ENCODE measurements around the gene LST1. TPM values are rescaled to one million over a fixed set of nuclear protein-coding genes. Genes with fewer than 3 reads are reported as not detected.
"Not testable (repeated sequence)": the region's sequence is repeated elsewhere in the genome, so short reads cannot be mapped to it uniquely, and the experiment has no call there.

Gene LST1
- total and polyA plus RNA-seq, 4 donors = 10.4 to 24.6 (median 13.4) TPM

DNA sequence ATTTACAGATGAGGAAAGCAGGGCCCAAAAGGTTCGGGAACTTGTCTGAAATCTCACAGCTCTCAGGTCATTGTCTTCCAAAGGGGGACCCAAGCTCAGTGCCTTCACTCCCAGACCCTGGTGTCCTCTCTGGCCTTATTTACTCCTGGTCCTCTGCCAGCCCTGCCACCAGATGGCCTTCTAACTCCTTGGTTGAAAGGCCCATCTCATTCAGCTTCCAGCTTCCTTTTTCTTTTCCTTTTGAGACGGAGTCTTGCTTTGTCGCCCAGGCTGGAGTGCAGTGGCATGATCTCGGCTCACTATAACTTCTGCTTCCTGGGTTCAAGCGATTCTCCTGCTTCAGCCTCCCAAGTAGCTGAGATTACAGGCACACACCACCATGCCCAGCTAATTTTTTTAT, 34.7 kb upstream of the LST1 start:
- TF ChIP-seq RAD21 (IDR thresholded peaks at IDR 0.05) = peak; percentile 75 to 81
- TF ChIP-seq, protein P1, sequence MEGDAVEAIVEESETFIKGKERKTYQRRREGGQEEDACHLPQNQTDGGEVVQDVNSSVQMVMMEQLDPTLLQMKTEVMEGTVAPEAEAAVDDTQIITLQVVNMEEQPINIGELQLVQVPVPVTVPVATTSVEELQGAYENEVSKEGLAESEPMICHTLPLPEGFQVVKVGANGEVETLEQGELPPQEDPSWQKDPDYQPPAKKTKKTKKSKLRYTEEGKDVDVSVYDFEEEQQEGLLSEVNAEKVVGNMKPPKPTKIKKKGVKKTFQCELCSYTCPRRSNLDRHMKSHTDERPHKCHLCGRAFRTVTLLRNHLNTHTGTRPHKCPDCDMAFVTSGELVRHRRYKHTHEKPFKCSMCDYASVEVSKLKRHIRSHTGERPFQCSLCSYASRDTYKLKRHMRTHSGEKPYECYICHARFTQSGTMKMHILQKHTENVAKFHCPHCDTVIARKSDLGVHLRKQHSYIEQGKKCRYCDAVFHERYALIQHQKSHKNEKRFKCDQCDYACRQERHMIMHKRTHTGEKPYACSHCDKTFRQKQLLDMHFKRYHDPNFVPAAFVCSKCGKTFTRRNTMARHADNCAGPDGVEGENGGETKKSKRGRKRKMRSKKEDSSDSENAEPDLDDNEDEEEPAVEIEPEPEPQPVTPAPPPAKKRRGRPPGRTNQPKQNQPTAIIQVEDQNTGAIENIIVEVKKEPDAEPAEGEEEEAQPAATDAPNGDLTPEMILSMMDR (IDR thresholded peaks at IDR 0.05; ENCODE audit: low read depth, low read length, missing input control) = peak; percentile 40
- H3K9ac ChIP-seq (ENCODE audit: low read depth in 1 of 2, low read length in 2 of 2); H3K9me3 ChIP-seq (ENCODE audit: control insufficient read depth in 4 of 4, low read length in 3 of 4); H3K4me3 ChIP-seq (ENCODE audit: low read depth in 1 of 3, low read length in 3 of 3); H3K27ac ChIP-seq (ENCODE audit: low read depth in 1 of 2, low read length in 2 of 2); DNase-seq (ENCODE audit: low spot score); H3K27me3 ChIP-seq (ENCODE audit: control insufficient read depth in 4 of 4, insufficient read depth in 4 of 4, low read length in 3 of 4): not testable (repeated sequence)
- 59% methylated on average over 5 of the region's 5 CpGs for WGBS
- Histone ChIP-seq H3K36me3 (ENCODE audit: control insufficient read depth in 4 of 4, insufficient read depth in 3 of 4, low read depth in 1 of 4, low read length in 3 of 4) (peaks cover 0 to 17% (median 14%) of the 10 kb centered on the region in 4 donors), H3K4me1 (ENCODE audit: control insufficient read depth in 4 of 4, insufficient read depth in 4 of 4, low read length in 3 of 4) (peaks cover 5 to 17% (median 13%) of the 10 kb centered on the region in 4 donors)

DNA sequence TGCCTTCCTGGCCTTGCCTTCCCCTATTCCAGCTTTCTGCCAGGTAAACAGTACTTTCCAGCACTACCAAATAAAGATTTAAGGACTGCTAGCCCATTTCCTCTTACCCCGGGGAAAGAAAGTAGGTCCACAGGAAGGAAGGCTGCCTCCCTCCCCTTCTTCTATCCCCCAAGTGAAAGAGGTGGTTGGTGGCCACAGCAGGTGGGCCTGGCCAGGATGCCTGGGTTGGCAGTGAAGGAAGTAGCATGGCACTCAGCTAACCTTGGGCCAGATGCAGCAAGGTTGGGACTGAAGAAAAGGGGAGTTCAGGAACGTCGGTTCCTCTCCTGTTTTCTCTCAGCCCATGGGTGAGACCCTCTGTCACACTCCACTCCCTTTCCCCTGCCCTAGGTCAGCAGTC, 29.8 kb upstream of the LST1 start:
- H3K27me3 ChIP-seq (ENCODE audit: control insufficient read depth in 4 of 4, insufficient read depth in 4 of 4, low read length in 3 of 4) = no peaks in the 10 kb centered on the region
- H3K9ac ChIP-seq (ENCODE audit: low read depth in 1 of 2, low read length in 2 of 2) = no peak overlapping the region
- H3K9me3 ChIP-seq (ENCODE audit: control insufficient read depth in 4 of 4, low read length in 3 of 4) = no peaks in the 10 kb centered on the region
- H3K4me1 ChIP-seq (ENCODE audit: control insufficient read depth in 4 of 4, insufficient read depth in 4 of 4, low read length in 3 of 4) = peaks cover 0 to 22% (median 7%) of the 10 kb centered on the region in 4 donors
- H3K4me3 ChIP-seq (ENCODE audit: low read depth in 1 of 3, low read length in 3 of 3) = no peak overlapping the region
- peaks cover 6 to 14% (median 11%) of the 10 kb centered on the region in 4 donors for H3K36me3 ChIP-seq (ENCODE audit: control insufficient read depth in 4 of 4, insufficient read depth in 3 of 4, low read depth in 1 of 4, low read length in 3 of 4)
- no peak for DNase-seq (ENCODE audit: low spot score)
- TF ChIP-seq, protein P2, sequence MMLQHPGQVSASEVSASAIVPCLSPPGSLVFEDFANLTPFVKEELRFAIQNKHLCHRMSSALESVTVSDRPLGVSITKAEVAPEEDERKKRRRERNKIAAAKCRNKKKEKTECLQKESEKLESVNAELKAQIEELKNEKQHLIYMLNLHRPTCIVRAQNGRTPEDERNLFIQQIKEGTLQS (IDR thresholded peaks at IDR 0.05) = no peak
- TF ChIP-seq NR2F2 (IDR thresholded peaks at IDR 0.05) (no peak), HNF4G (IDR thresholded peaks at IDR 0.05) (no peak), RXRA (IDR thresholded peaks at IDR 0.05) (no peak), SP1 (IDR thresholded peaks at IDR 0.05) (no peak), FOXA1 (IDR thresholded peaks at IDR 0.05) (no peak), YY1 (IDR thresholded peaks at IDR 0.05) (no peak), HNF4A (conservative IDR thresholded peaks at IDR 0.05) (no peak), EGR1 (IDR thresholded peaks at IDR 0.05; ENCODE audit: low read depth in 2 of 2) (no peak), TAF1 (conservative IDR thresholded peaks at IDR 0.05) (no peak), FOXA2 (IDR thresholded peaks at IDR 0.05) (no peak), RAD21 (IDR thresholded peaks at IDR 0.05) (no peak)
- TF ChIP-seq, protein P1 (IDR thresholded peaks at IDR 0.05; ENCODE audit: low read depth, low read length, missing input control) = no peak
- 75% methylated on average over 3 of the region's 3 CpGs for WGBS
- no peak overlapping the region for H3K27ac ChIP-seq (ENCODE audit: low read depth in 1 of 2, low read length in 2 of 2)

DNA sequence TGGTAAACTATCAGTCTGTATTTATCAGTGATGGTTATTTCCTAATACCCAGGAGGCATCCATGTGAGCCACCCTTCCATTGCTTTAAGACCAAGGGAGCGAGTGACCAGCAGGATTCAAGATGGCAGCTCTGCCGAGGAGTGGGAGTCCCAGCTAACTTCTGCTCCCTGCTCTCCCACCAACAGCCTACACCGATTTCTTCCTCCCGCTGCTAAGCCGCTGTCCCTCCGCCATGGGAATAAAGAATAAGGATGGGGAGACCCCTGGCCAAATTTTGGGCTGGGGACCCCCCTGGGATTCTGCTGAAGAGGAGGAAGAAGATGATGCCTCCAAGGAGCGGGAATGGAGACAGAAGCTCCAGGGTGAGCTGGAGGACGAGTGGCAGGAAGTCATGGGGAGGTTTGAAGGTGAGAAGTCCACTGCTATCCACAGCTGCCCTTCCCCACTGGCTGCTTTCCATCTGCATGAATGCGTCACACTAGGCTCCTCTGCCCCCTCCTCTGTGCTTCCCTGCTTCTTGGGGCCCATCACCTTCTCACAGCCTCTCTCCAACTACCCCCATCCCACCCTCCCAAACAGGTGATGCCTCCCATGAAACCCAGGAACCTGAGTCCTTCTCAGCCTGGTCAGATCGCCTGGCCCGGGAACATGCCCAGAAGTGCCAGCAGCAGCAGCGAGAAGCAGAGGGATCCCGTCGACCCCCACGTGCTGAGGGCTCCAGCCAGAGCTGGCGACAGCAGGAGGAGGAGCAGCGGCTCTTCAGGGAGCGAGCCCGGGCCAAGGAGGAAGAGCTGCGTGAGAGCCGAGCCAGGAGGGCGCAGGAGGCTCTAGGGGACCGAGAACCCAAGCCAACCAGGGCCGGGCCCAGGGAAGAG, 28.4 kb upstream of the LST1 start:
- Histone ChIP-seq H3K27ac (ENCODE audit: low read depth in 1 of 2, low read length in 2 of 2) (peak overlapping the region; percentile 55 to 84), H3K36me3 (ENCODE audit: control insufficient read depth in 4 of 4, insufficient read depth in 3 of 4, low read depth in 1 of 4, low read length in 3 of 4) (peaks cover 6 to 14% (median 11%) of the 10 kb centered on the region in 4 donors), H3K4me3 (ENCODE audit: low read depth in 1 of 3, low read length in 3 of 3) (no peak overlapping the region), H3K9ac (ENCODE audit: low read depth in 1 of 2, low read length in 2 of 2) (no peak overlapping the region), H3K9me3 (ENCODE audit: control insufficient read depth in 4 of 4, low read length in 3 of 4) (no peaks in the 10 kb centered on the region), H3K4me1 (ENCODE audit: control insufficient read depth in 4 of 4, insufficient read depth in 4 of 4, low read length in 3 of 4) (peaks cover 0 to 22% (median 7%) of the 10 kb centered on the region in 4 donors), H3K27me3 (ENCODE audit: control insufficient read depth in 4 of 4, insufficient read depth in 4 of 4, low read length in 3 of 4) (no peaks in the 10 kb centered on the region)
- no peak for DNase-seq (ENCODE audit: low spot score)
- WGBS = 79% methylated on average over 24 of the region's 24 CpGs
- TF ChIP-seq HNF4A (conservative IDR thresholded peaks at IDR 0.05) = no peak
- TF ChIP-seq, protein P3, sequence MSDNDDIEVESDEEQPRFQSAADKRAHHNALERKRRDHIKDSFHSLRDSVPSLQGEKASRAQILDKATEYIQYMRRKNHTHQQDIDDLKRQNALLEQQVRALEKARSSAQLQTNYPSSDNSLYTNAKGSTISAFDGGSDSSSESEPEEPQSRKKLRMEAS (IDR thresholded peaks at IDR 0.05) = no peak
- TF ChIP-seq, protein P2 (IDR thresholded peaks at IDR 0.05) = no peak
- TF ChIP-seq, protein P4, sequence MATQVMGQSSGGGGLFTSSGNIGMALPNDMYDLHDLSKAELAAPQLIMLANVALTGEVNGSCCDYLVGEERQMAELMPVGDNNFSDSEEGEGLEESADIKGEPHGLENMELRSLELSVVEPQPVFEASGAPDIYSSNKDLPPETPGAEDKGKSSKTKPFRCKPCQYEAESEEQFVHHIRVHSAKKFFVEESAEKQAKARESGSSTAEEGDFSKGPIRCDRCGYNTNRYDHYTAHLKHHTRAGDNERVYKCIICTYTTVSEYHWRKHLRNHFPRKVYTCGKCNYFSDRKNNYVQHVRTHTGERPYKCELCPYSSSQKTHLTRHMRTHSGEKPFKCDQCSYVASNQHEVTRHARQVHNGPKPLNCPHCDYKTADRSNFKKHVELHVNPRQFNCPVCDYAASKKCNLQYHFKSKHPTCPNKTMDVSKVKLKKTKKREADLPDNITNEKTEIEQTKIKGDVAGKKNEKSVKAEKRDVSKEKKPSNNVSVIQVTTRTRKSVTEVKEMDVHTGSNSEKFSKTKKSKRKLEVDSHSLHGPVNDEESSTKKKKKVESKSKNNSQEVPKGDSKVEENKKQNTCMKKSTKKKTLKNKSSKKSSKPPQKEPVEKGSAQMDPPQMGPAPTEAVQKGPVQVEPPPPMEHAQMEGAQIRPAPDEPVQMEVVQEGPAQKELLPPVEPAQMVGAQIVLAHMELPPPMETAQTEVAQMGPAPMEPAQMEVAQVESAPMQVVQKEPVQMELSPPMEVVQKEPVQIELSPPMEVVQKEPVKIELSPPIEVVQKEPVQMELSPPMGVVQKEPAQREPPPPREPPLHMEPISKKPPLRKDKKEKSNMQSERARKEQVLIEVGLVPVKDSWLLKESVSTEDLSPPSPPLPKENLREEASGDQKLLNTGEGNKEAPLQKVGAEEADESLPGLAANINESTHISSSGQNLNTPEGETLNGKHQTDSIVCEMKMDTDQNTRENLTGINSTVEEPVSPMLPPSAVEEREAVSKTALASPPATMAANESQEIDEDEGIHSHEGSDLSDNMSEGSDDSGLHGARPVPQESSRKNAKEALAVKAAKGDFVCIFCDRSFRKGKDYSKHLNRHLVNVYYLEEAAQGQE (IDR thresholded peaks at IDR 0.05) = no peak
- no peak for TF ChIP-seq YY1 (IDR thresholded peaks at IDR 0.05)
- TF ChIP-seq NR2F2 (IDR thresholded peaks at IDR 0.05) = no peak
